Karpas-422 (cell line): ENCODE results near the gene S1PR1. TPM values are rescaled to one million over a fixed set of nuclear protein-coding genes. Genes with fewer than 3 reads are reported as not detected.

Experiments
- total RNA-seq: library from RNA; depleted of rRNA; stranded (reverse); fragments of >200 nt; shearing (Covaris generic); gene quantifications from 2 replicates; pipeline ENCODE4 v1.2.3, GENCODE V29; 2014; ENCODE audit warnings: low replicate concordance; rRNA removed

The S1PR1 gene
- total RNA-seq, 1 experiment from 2014 or later, result not detected

Other genes starting within 250 kb of the S1PR1 start
- 16.6 and 17.7 TPM in 2 replicates for gene DPH5, start 211.2 kb upstream of the S1PR1 start, total RNA-seq